PC-3 (cell line): Measurements from ENCODE around the gene VPS51. TPM values are rescaled to one million over a fixed set of nuclear protein-coding genes. Genes with fewer than 3 reads are reported as not detected.

ENCODE experiments used
- ATAC-seq: fragments of 200-7000 bp; cut with Tn5 transposase; 2 replicates; pipeline ENCODE4 v1.9.1; 2020; ENCODE audit warnings: mild to moderate bottlenecking, moderate library complexity
- BruUV-seq: library from RNA; stranded (reverse); fragments of 400-500 nt; replicated peaks from 2 replicates; lab custom pipeline; 2021; lab: Mats Ljungman, UMichigan
- CTCF ChIA-PET: fragments of 300-600 bp; sonication (Branson Sonifier 250); formaldehyde crosslinking; loops from one replicate; lab custom pipeline; 2022; ENCODE audit warnings: antibody characterized with exemption; lab: Charles Lee
- POLR2A ChIA-PET: fragments of 300-600 bp; sonication (Branson Sonifier 250); formaldehyde crosslinking; loops from one replicate; lab custom pipeline; 2022; ENCODE audit warnings: antibody characterized with exemption; ENCODE audit not compliant: unreplicated experiment; lab: Charles Lee
- DNase-seq: peaks from one replicate; pipeline ENCODE4 v3.0.0-alpha.2; 2015
- H2AFZ ChIP-seq: fragments of 300-600 bp; sonication (generic); 2 replicates; pipeline ENCODE4 v1.6.0; 2016; ENCODE audit warnings: antibody characterized with exemption, low read length
- H3F3A ChIP-seq: fragments of 300-600 bp; sonication (generic); one replicate; pipeline ENCODE4 v1.6.0; 2017; ENCODE audit warnings: antibody characterized with exemption, low read length, control low read depth, mild to moderate bottlenecking; ENCODE audit not compliant: unreplicated experiment
- H3K27ac ChIP-seq: fragments of 300-600 bp; sonication (generic); 2 replicates; pipeline ENCODE4 v1.5.1; 2016; ENCODE audit warnings: mild to moderate bottlenecking, low read length
- H3K27me3 ChIP-seq: fragments of 300-600 bp; sonication (generic); 2 replicates; pipeline ENCODE4 v1.6.1; 2016; ENCODE audit warnings: low read length, mixed read lengths
- H3K36me3 ChIP-seq: fragments of 300-600 bp; sonication (generic); 2 replicates; pipeline ENCODE4 v1.6.1; 2016; ENCODE audit warnings: low read depth, mixed run types, low read length, mixed read lengths
- H3K4me1 ChIP-seq: fragments of 300-600 bp; sonication (generic); 2 replicates; pipeline ENCODE4 v1.5.1; 2016; ENCODE audit warnings: low read length; ENCODE audit not compliant: insufficient read depth
- H3K4me2 ChIP-seq: fragments of 300-600 bp; sonication (generic); 2 replicates; pipeline ENCODE4 v1.6.0; 2016; ENCODE audit warnings: low read length
- H3K4me3 ChIP-seq: fragments of 300-600 bp; sonication (generic); 2 replicates; pipeline ENCODE4 v1.5.1; 2016; ENCODE audit warnings: mild to moderate bottlenecking, low read length, mixed read lengths
- H3K79me2 ChIP-seq: fragments of 300-600 bp; sonication (generic); 2 replicates; pipeline ENCODE4 v1.6.1; 2017; ENCODE audit warnings: low read length, mixed read lengths
- H3K9ac ChIP-seq: fragments of 300-600 bp; sonication (generic); 2 replicates; pipeline ENCODE4 v1.6.0; 2016; ENCODE audit warnings: mild to moderate bottlenecking, low read length
- H3K9me2 ChIP-seq: fragments of 300-600 bp; sonication (generic); replicated peaks from 2 replicates; pipeline ENCODE4 v1.6.1; 2016; ENCODE audit warnings: mixed run types, low read length, mixed read lengths
- H3K9me3 ChIP-seq: fragments of 300-600 bp; sonication (generic); 2 replicates; pipeline ENCODE4 v1.6.1; 2016; ENCODE audit warnings: low read length, mixed read lengths
- H4K20me1 ChIP-seq: fragments of 300-600 bp; sonication (generic); 2 replicates; pipeline ENCODE4 v1.6.1; 2016; ENCODE audit warnings: low read length, mixed read lengths
- CTCF ChIP-seq: fragments of 300-600 bp; sonication (generic); conservative IDR thresholded peaks from 2 replicates; pipeline ENCODE4 v1.5.1; 2017; ENCODE audit warnings: antibody characterized with exemption, low read depth, mild to moderate bottlenecking, low read length
- EZH2 ChIP-seq: fragments of 300-600 bp; sonication (generic); IDR thresholded peaks from one replicate; pipeline ENCODE4 v1.6.1; 2017; ENCODE audit warnings: antibody characterized with exemption, mild to moderate bottlenecking, low read length; ENCODE audit not compliant: unreplicated experiment
- EZH2phosphoT487 ChIP-seq: fragments of 300-600 bp; sonication (generic); IDR thresholded peaks from 2 replicates; pipeline ENCODE4 v1.6.1; 2018; ENCODE audit warnings: mild to moderate bottlenecking, antibody characterized with exemption, low read length, borderline replicate concordance
- intact Hi-C: fragments of 100-400 bp; cut with micrococcal nuclease; formaldehyde crosslinking; loops from 2 replicates; pipeline ENCODE4 v1.9.0; 2023
- total RNA-seq: library from RNA; depleted of rRNA; stranded (reverse); fragments of >200 nt; gene quantifications from 2 replicates; pipeline ENCODE4 v1.2.3, GENCODE V29; 2014

The VPS51 gene
- total RNA-seq, 1 experiment from 2014 or later = 414 TPM

GRCh38 chr11:65115361-65116082 is 19.5 kb downstream of the VPS51 start:
- intact Hi-C loops = loop anchor here (2.0 kb wide), 3 partner anchors 19 to 139 kb away; partner anchors contain the start of genes CAPN1 and VPS51

GRCh38 chr11:65116370-65117205 is 20.6 kb downstream of the VPS51 start:
- no TSS peak for BruUV-seq

More at GRCh38 chr11:65115361-65116082, 19.5 kb downstream of the VPS51 start:
- no peaks in the 10 kb centered on the region for H3K9me2 ChIP-seq
- no peak overlapping the region; the same call in 1 of the 2 replicates for H3K9ac ChIP-seq
- H3K4me2 ChIP-seq = peak overlapping the region; percentile 86
- peaks cover 24% of the 10 kb centered on the region for H3K4me1 ChIP-seq
- 0 out of 2 replicates have a peak, but pooled peaks cover 3% of the 10 kb centered on the region for H4K20me1 ChIP-seq
- no peak for DNase-seq
- no peaks in the 10 kb centered on the region for H3K27me3 ChIP-seq
- H3K79me2 ChIP-seq = peaks cover 33% of the 10 kb centered on the region
- H2AFZ ChIP-seq = no peak overlapping the region
- peaks cover 20% of the 10 kb centered on the region for H3F3A ChIP-seq
- no peak for TF ChIP-seq CTCF
- TF ChIP-seq EZH2 = no peak
- TF ChIP-seq EZH2phosphoT487 = no peak
- POLR2A ChIA-PET = no interaction called here
- CTCF ChIA-PET = no interaction called here
- no peak overlapping the region for H3K27ac ChIP-seq
- H3K4me3 ChIP-seq = peak overlapping the region; percentile 77
- BruUV-seq = TSS peak; percentile 2
- no peaks in the 10 kb centered on the region for H3K9me3 ChIP-seq
- no peak for ATAC-seq
- H3K36me3 ChIP-seq = peaks cover 11% of the 10 kb centered on the region

More at GRCh38 chr11:65116370-65117205, 20.6 kb downstream of the VPS51 start:
- peaks cover 30% of the 10 kb centered on the region for H3K4me1 ChIP-seq
- H2AFZ ChIP-seq = peak overlapping the region; percentile 39
- peak overlapping the region; percentile 74 for H3K27ac ChIP-seq
- no peaks in the 10 kb centered on the region for H3K27me3 ChIP-seq
- peaks cover 20% of the 10 kb centered on the region for H3K36me3 ChIP-seq
- H3F3A ChIP-seq = peaks cover 20% of the 10 kb centered on the region
- ATAC-seq (peak; percentile 4), DNase-seq (peak; percentile 57)
- no peaks in the 10 kb centered on the region for H3K9me3 ChIP-seq
- H3K9ac ChIP-seq = peak overlapping the region; percentile 94
- 0 out of 2 replicates have a peak, but pooled peaks cover 3% of the 10 kb centered on the region for H4K20me1 ChIP-seq
- intact Hi-C loops = loop anchor here (1.0 to 2.0 kb wide), 4 partner anchors 20 to 138 kb away; partner anchors contain the start of genes CAPN1 and VPS51
- peak overlapping the region; percentile 77 for H3K4me3 ChIP-seq
- H3K9me2 ChIP-seq = no peaks in the 10 kb centered on the region
- peak overlapping the region; percentile 86 for H3K4me2 ChIP-seq
- peaks cover 43% of the 10 kb centered on the region for H3K79me2 ChIP-seq
- CTCF ChIA-PET = no interaction called here
- TF ChIP-seq EZH2 (no peak), CTCF (no peak), EZH2phosphoT487 (no peak)
- POLR2A ChIA-PET = interaction anchor here (0.5 to 0.6 kb wide), 2 partner anchors 18 to 603 kb away, joined by 3 read pairs; no protein-coding TSS in a partner anchor
